Testis (tissue), 2 donors: Measurements from ENCODE around the gene CNTROB.

Experiments
- CTCF ChIP-seq, 3 experiments: fragments of 450-650 bp in 2 of 3; fragments of 200-600 bp in 1 of 3; sonication (generic) in 1 of 3; IDR thresholded peaks; one replicate each; pipeline ENCODE4 v1.5.1; 2016 to 2019; ENCODE audit warnings: antibody characterized with exemption in 3 of 3, mild to moderate bottlenecking in 2 of 3, moderate library complexity in 1 of 3
- POLR2A ChIP-seq: fragments of 450-650 bp; IDR thresholded peaks from one replicate; pipeline ENCODE4 v1.6.1; 2017; ENCODE audit warnings: antibody characterized with exemption, mild to moderate bottlenecking, moderate library complexity

GRCh38 chr17:7882629-7883028, 49.4 kb upstream of the CNTROB start:
- TF ChIP-seq POLR2A, result no peak
- TF ChIP-seq CTCF (IDR thresholded peaks at IDR 0.05), result no peak
